ENCODE data around the gene MRPL40. TPM values are rescaled to one million over a fixed set of nuclear protein-coding genes. Genes with fewer than 3 reads are reported as not detected.

The MRPL40 gene
- total RNA-seq, 4 donors from 2014 or later, result 37.5 to 69.3 (median 48.7) TPM

GRCh38 chr22:19406281-19406811 is 26.0 kb upstream of the MRPL40 start:
- no peak for TF ChIP-seq CTCF (IDR thresholded peaks at IDR 0.05)
- DNase-seq, result no peak
- peaks cover 20 to 35% of the 10 kb centered on the region in 2 donors for H3K36me3 ChIP-seq
- no peak overlapping the region for H3K4me3 ChIP-seq (replicated peaks in 1 of 3)
- 79 to 91% methylated on average over 3 of the region's 3 CpGs for WGBS, 2 donors
- intact Hi-C loops (cut with DNase I), result no loop called here
- H3K27ac ChIP-seq, result peak overlapping the region; percentile 77 to 97 (median 90)
- H3K9me3 ChIP-seq, result no peaks in the 10 kb centered on the region
- peaks cover 55 to 63% of the 10 kb centered on the region in 2 donors for H3K4me1 ChIP-seq
- H3K27me3 ChIP-seq, result no peaks in the 10 kb centered on the region

GRCh38 chr22:19406846-19407245 is 25.5 kb upstream of the MRPL40 start:
- H3K27ac ChIP-seq, result peak overlapping the region; percentile 77 to 97 (median 90)
- H3K4me1 ChIP-seq, result peaks cover 60 to 67% of the 10 kb centered on the region in 2 donors
- H3K4me3 ChIP-seq (replicated peaks in 1 of 3), result no peak overlapping the region
- intact Hi-C loops (cut with DNase I), result no loop called here
- H3K36me3 ChIP-seq, result peaks cover 20 to 30% of the 10 kb centered on the region in 2 donors
- peak; percentile 80 for DNase-seq
- WGBS, 2 donors, result 63 to 74% methylated on average over 4 of the region's 4 CpGs
- H3K27me3 ChIP-seq, result no peaks in the 10 kb centered on the region
- H3K9me3 ChIP-seq, result no peaks in the 10 kb centered on the region
- TF ChIP-seq POLR2A (IDR thresholded peaks at IDR 0.05) (no peak), CTCF (IDR thresholded peaks at IDR 0.05) (no peak)

- no peak for DNase-seq
- no peak overlapping the region for H3K4me3 ChIP-seq (replicated peaks in 1 of 3)
- 71 to 79% methylated on average over 13 to 16 of the region's 16 CpGs for WGBS, 2 donors
- peak overlapping the region; percentile 77 to 97 (median 90) for H3K27ac ChIP-seq
- H3K9me3 ChIP-seq, result no peaks in the 10 kb centered on the region
- no peaks in the 10 kb centered on the region for H3K27me3 ChIP-seq
- peaks cover 69 to 76% of the 10 kb centered on the region in 2 donors for H3K4me1 ChIP-seq
- intact Hi-C loops (cut with DNase I), result no loop called here
- TF ChIP-seq POLR2A (IDR thresholded peaks at IDR 0.05) (no peak), CTCF (IDR thresholded peaks at IDR 0.05) (no peak)
- peaks cover 20 to 28% of the 10 kb centered on the region in 2 donors for H3K36me3 ChIP-seq
These were observed 24.4 kb upstream of the MRPL40 start for GRCh38 chr22:19407649-19408606.

- no peaks in the 10 kb centered on the region for H3K27me3 ChIP-seq
- H3K36me3 ChIP-seq, result peaks cover 20 to 28% of the 10 kb centered on the region in 2 donors
- H3K27ac ChIP-seq, result peak overlapping the region; percentile 84 to 97 (median 89)
- H3K4me3 ChIP-seq (replicated peaks in 1 of 3), result no peak overlapping the region
- peaks cover 75 to 91% of the 10 kb centered on the region in 2 donors for H3K4me1 ChIP-seq
- DNase-seq, result peak; percentile 99
- intact Hi-C loops (cut with DNase I), result no loop called here
- TF ChIP-seq POLR2A (IDR thresholded peaks at IDR 0.05) (no peak), CTCF (IDR thresholded peaks at IDR 0.05) (no peak)
- no peaks in the 10 kb centered on the region for H3K9me3 ChIP-seq
- WGBS, 2 donors, result 54 to 55% methylated on average over 6 of the region's 6 CpGs
These were observed 21.2 kb upstream of the MRPL40 start for GRCh38 chr22:19410941-19411689.

Measured in thyroid gland (tissue), 4 donors.